ENCODE data around the gene MIXL1.
"Not testable (repeated sequence)": the region's sequence is repeated elsewhere in the genome, so short reads cannot be mapped to it uniquely, and the experiment has no call there.

Gene MIXL1

GRCh38 chr1:226187380-226187779, 36.1 kb upstream of the MIXL1 start:
- no peak for DNase-seq (ENCODE audit: extremely low read depth, low read depth)
- no peak for TF ChIP-seq CTCF (IDR thresholded peaks at IDR 0.05; ENCODE audit: low read depth, low read length)

GRCh38 chr1:226195144-226195543, 28.3 kb upstream of the MIXL1 start:
- no peak for DNase-seq (ENCODE audit: extremely low read depth, low read depth)
- TF ChIP-seq CTCF (IDR thresholded peaks at IDR 0.05; ENCODE audit: low read depth, low read length) = no peak

GRCh38 chr1:226199971-226200370, 23.5 kb upstream of the MIXL1 start:
- no peak for DNase-seq (ENCODE audit: extremely low read depth, low read depth)

GRCh38 chr1:226201029-226201593, 22.4 kb upstream of the MIXL1 start:
- DNase-seq (ENCODE audit: extremely low read depth, low read depth) = no peak
- TF ChIP-seq CTCF (IDR thresholded peaks at IDR 0.05; ENCODE audit: low read depth, low read length) = peak; percentile 43

More at GRCh38 chr1:226199971-226200370, 23.5 kb upstream of the MIXL1 start:
- no peak for TF ChIP-seq CTCF (IDR thresholded peaks at IDR 0.05; ENCODE audit: low read depth, low read length)

GRCh38 chr1:226202246-226202645, 21.2 kb upstream of the MIXL1 start:
- no peak for TF ChIP-seq CTCF (IDR thresholded peaks at IDR 0.05; ENCODE audit: low read depth, low read length)

GRCh38 chr1:226202666-226203065, 20.8 kb upstream of the MIXL1 start:
- DNase-seq (ENCODE audit: extremely low read depth, low read depth) = not testable (repeated sequence)

More at GRCh38 chr1:226202246-226202645, 21.2 kb upstream of the MIXL1 start:
- DNase-seq (ENCODE audit: extremely low read depth, low read depth) = no peak

- DNase-seq (ENCODE audit: extremely low read depth, low read depth) = no peak
- TF ChIP-seq CTCF (IDR thresholded peaks at IDR 0.05; ENCODE audit: low read depth, low read length) = no peak
These were observed 20.2 kb upstream of the MIXL1 start for GRCh38 chr1:226203240-226203639.

GRCh38 chr1:226203655-226204054, 19.8 kb upstream of the MIXL1 start:
- no peak for TF ChIP-seq CTCF (IDR thresholded peaks at IDR 0.05; ENCODE audit: low read depth, low read length)
- no peak for DNase-seq (ENCODE audit: extremely low read depth, low read depth)

All from AG09319 (cell line).